Activated B cell treated with CpG ODN at 0.5 μM for 24 hours (primary cell): ENCODE measurements around the gene EXOC7. TPM values are rescaled to one million over a fixed set of nuclear protein-coding genes. Genes with fewer than 3 reads are reported as not detected.

Experiments used
- ATAC-seq: fragments of 200-7000 bp; cut with Tn5 transposase; one replicate; pipeline ENCODE4 v1.10.0; 2021; ENCODE audit warnings: low read depth, mild to moderate bottlenecking, moderate library complexity
- CTCF ChIA-PET: fragments of 350-600 bp; sonication (Branson Sonifier 250); formaldehyde crosslinking; loops from one replicate; lab custom pipeline; 2021; ENCODE audit warnings: antibody characterized with exemption; lab: Charles Lee
- POLR2A ChIA-PET: fragments of 350-600 bp; sonication (Branson Sonifier 250); formaldehyde crosslinking; loops from one replicate; lab custom pipeline; 2021; ENCODE audit warnings: antibody characterized with exemption; lab: Charles Lee
- DNase-seq: peaks from one replicate; pipeline ENCODE4 v3.0.0; 2022
- H3K27ac Mint-ChIP-seq: one replicate; pipeline ENCODE4 v1.8.0; 2020; ENCODE audit warnings: mixed read lengths
- H3K27me3 Mint-ChIP-seq: one replicate; pipeline ENCODE4 v1.8.0; 2021; ENCODE audit warnings: mixed read lengths
- H3K36me3 Mint-ChIP-seq: one replicate; pipeline ENCODE4 v1.8.0; 2021; ENCODE audit warnings: low read depth, mixed read lengths
- H3K4me1 Mint-ChIP-seq: one replicate; pipeline ENCODE4 v1.8.0; 2021; ENCODE audit warnings: mixed read lengths
- H3K4me3 Mint-ChIP-seq: one replicate; pipeline ENCODE4 v1.8.0; 2020; ENCODE audit warnings: mild to moderate bottlenecking, mixed read lengths
- H3K9me3 Mint-ChIP-seq: one replicate; pipeline ENCODE4 v1.8.0; 2020; ENCODE audit warnings: mixed read lengths
- CTCF ChIP-seq: fragments of 200-600 bp; IDR thresholded peaks from one replicate; pipeline ENCODE4 v1.8.0; 2022; ENCODE audit warnings: antibody characterized with exemption, mild to moderate bottlenecking
- intact Hi-C: fragments of 100-400 bp; cut with micrococcal nuclease; formaldehyde crosslinking; loops from one replicate; pipeline ENCODE4 v1.15.1; 2024
- total RNA-seq: library from RNA; stranded (reverse); gene quantifications from 2 replicates; pipeline ENCODE4 v1.2.3, GENCODE V29; 2022

The EXOC7 gene
- total RNA-seq, 1 donor from 2014 or later, result 146 TPM

DNA sequence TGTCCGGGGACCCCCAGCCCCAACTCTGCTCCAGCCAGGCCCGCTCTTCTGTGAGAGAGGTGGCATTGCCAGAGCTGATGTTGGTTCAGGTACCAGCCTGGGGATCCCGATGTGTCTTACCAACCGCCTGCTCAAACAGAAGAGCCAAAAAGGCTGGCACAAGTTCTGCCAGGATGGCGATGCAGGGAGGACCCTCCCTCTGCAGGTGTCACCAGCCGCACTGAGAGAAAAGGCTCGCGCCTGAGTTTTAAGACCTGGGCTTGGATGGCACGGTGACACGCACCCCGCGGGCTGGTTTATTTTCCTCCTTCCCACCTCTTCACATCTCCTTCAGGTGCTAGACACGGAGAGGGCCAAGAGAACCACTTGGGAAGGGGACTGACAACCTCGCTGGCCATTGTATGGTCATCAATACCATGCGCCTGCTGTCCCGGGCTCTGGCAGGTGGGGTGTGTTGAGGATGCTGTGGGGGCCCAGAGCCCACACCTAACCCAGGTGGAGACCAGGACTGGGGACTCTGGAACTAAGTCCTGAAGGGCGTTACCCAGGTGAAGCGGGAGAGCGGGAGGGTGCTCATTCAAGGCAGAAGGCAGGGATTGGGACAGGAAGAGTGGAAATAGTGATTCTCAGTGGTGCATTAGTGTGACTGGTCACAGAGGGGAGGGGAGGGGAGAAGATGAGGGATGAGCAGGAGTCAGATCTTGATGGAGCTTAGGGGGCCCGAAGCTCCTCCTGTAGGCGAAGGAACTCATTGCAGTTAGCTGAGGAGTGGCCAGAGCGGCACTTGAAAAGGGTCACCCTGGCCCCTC lies 21.2 kb upstream of the EXOC7 start:
- ATAC-seq (no peak), DNase-seq (no peak)
- Mint-ChIP-seq H3K4me1 (peaks cover 17% of the 10 kb centered on the region), H3K9me3 (no peaks in the 10 kb centered on the region), H3K36me3 (no peaks in the 10 kb centered on the region), H3K4me3 (no peak overlapping the region), H3K27me3 (no peaks in the 10 kb centered on the region), H3K27ac (peak overlapping the region; percentile 26)
- no peak for TF ChIP-seq CTCF
- ChIA-PET POLR2A (interaction anchor here (6.7 to 13.5 kb wide), 2 partner anchors 143 to 155 kb away, joined by 67 to 257 read pairs; partner anchors contain the start of gene UBALD2), CTCF (interaction anchor here (0.7 to 11.2 kb wide), 8 partner anchors 16 to 240 kb away, joined by 3 to 228 read pairs (median 6); partner anchors contain the start of gene FOXJ1)
- intact Hi-C loops, result loop anchor here (5.0 kb wide), 2 partner anchors 112 to 283 kb away; no protein-coding TSS in a partner anchor

GRCh38 chr17:76123749-76124581 lies 20.4 kb upstream of the EXOC7 start:
- DNase-seq (no peak), ATAC-seq (no peak)
- H3K27me3 Mint-ChIP-seq, result peaks cover 3% of the 10 kb centered on the region
- no peaks in the 10 kb centered on the region for H3K9me3 Mint-ChIP-seq
- POLR2A ChIA-PET, result interaction anchor here (0.7 to 13.5 kb wide), 4 partner anchors 18 to 155 kb away, joined by 4 to 257 read pairs (median 36); partner anchors contain the start of gene UBALD2
- H3K4me3 Mint-ChIP-seq, result no peak overlapping the region
- H3K27ac Mint-ChIP-seq, result no peak overlapping the region
- no peak for TF ChIP-seq CTCF
- intact Hi-C loops, result loop anchor here (5.0 kb wide), 2 partner anchors 112 to 283 kb away; no protein-coding TSS in a partner anchor
- H3K4me1 Mint-ChIP-seq, result peaks cover 17% of the 10 kb centered on the region
- no peaks in the 10 kb centered on the region for H3K36me3 Mint-ChIP-seq
- CTCF ChIA-PET, result interaction anchor here (0.7 to 11.2 kb wide), 9 partner anchors 17 to 330 kb away, joined by 3 to 228 read pairs (median 4); partner anchors contain the start of gene FOXJ1

GRCh38 chr17:76123191-76123499 lies 19.6 kb upstream of the EXOC7 start:
- no peaks in the 10 kb centered on the region for H3K36me3 Mint-ChIP-seq
- DNase-seq (no peak), ATAC-seq (no peak)
- intact Hi-C loops, result loop anchor here (5.0 kb wide), 2 partner anchors 111 to 284 kb away; no protein-coding TSS in a partner anchor
- H3K4me1 Mint-ChIP-seq, result peaks cover 17% of the 10 kb centered on the region
- POLR2A ChIA-PET, result interaction anchor here (1.1 to 13.5 kb wide), 3 partner anchors 19 to 156 kb away, joined by 4 to 257 read pairs (median 67); partner anchors contain the start of gene UBALD2
- peaks cover 3% of the 10 kb centered on the region for H3K27me3 Mint-ChIP-seq
- CTCF ChIA-PET, result interaction anchor here (0.8 to 11.2 kb wide), 7 partner anchors 57 to 331 kb away, joined by 3 to 228 read pairs (median 6); no protein-coding TSS in a partner anchor
- peak overlapping the region; percentile 37 for H3K4me3 Mint-ChIP-seq
- no peak for TF ChIP-seq CTCF
- H3K27ac Mint-ChIP-seq, result no peak overlapping the region
- no peaks in the 10 kb centered on the region for H3K9me3 Mint-ChIP-seq

DNA sequence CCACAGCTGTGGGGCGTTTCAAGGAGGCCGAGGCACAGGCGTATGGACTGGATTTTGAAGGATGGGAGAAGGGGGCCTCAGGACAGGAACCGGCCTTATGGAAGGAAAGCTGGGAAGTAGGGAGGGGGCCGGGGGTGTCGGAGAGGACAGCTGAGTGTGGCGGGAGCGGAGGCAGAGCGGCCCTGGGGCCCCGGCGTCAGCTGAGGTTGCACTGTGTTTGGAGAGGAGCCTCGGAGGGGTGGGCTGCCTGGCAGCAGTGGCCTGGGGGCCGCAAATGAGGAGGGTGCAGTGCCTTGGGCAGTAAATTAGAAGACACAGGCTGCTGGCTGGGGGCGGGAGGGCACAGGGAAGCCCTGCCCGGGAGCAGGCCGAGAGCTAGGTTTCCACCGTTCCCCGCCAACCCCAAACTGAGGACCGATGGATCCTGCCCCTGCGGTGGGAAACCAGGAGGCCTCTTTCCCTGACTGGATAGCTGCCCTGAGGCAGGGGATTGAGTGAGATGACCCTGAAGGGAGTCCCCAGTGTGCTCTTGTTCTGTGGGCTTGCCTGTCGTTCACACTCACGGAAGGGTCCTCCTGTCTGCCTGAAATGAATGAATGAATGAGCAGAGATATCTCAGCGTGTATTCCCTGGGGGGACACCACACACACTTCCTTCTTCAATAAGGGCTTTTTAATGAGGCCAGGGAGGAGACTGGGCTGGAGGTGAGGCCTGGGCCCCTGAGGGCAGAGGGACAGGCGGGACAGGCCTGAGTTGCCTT lies 19.0 kb upstream of the EXOC7 start:
- Mint-ChIP-seq H3K27me3 (peaks cover 3% of the 10 kb centered on the region), H3K4me1 (peaks cover 17% of the 10 kb centered on the region), H3K27ac (peak overlapping the region; percentile 41), H3K4me3 (peak overlapping the region; percentile 62), H3K9me3 (no peaks in the 10 kb centered on the region), H3K36me3 (no peaks in the 10 kb centered on the region)
- ChIA-PET CTCF (interaction anchor here (1.0 to 11.2 kb wide), 9 partner anchors 57 to 174 kb away, joined by 3 to 228 read pairs (median 6); no protein-coding TSS in a partner anchor), POLR2A (interaction anchor here (0.7 to 13.5 kb wide), 5 partner anchors 19 to 157 kb away, joined by 3 to 257 read pairs (median 7); partner anchors contain the start of gene UBALD2)
- intact Hi-C loops, result loop anchor here (5.0 kb wide), 2 partner anchors 110 to 285 kb away; no protein-coding TSS in a partner anchor
- peak; percentile 26 for ATAC-seq
- no peak for TF ChIP-seq CTCF
- DNase-seq, result no peak
